IMR-90 (cell line): ENCODE data around the gene TMEM17. TPM values are rescaled to one million over a fixed set of nuclear protein-coding genes. Genes with fewer than 3 reads are reported as not detected.

Experiments
- ATAC-seq: fragments of 200-7000 bp; cut with Tn5 transposase; 2 replicates; pipeline ENCODE4 v1.9.1; 2020; ENCODE audit warnings: low read depth, mild to moderate bottlenecking, moderate library complexity
- BruUV-seq: library from RNA; stranded (reverse); fragments of 400-500 nt; replicated peaks from 2 replicates; lab custom pipeline; 2021; lab: Mats Ljungman, UMichigan
- CTCF ChIA-PET: fragments of 300-600 bp; formaldehyde crosslinking; extraction: SDS; loops from one replicate; lab custom pipeline; 2021; ENCODE audit warnings: antibody characterized with exemption; lab: Yijun Ruan, JAX
- POLR2A ChIA-PET: fragments of 300-600 bp; sonication (Branson Sonifier 250); formaldehyde crosslinking; loops from one replicate; lab custom pipeline; 2022; ENCODE audit warnings: antibody characterized with exemption; ENCODE audit not compliant: unreplicated experiment; lab: Charles Lee
- DNase-seq: peaks from one replicate; pipeline ENCODE4 v3.0.0; 2013
- H2AFZ ChIP-seq: replicated peaks from 2 replicates; pipeline ENCODE3; 2013; ENCODE audit warnings: low read length, mild to moderate bottlenecking; ENCODE audit not compliant: poor library complexity
- H2AK5ac ChIP-seq: 2 replicates; pipeline ENCODE4 v1.6.1; 2013; ENCODE audit warnings: low read depth, low read length, inconsistent platforms
- H2AK9ac ChIP-seq: replicated peaks from 2 replicates; pipeline ENCODE3; 2013; ENCODE audit warnings: mild to moderate bottlenecking, low read depth, low read length, moderate library complexity; ENCODE audit not compliant: poor library complexity
- H2BK120ac ChIP-seq: 2 replicates; pipeline ENCODE4 v1.6.1; 2013; ENCODE audit warnings: low read depth, low read length, inconsistent platforms
- H2BK15ac ChIP-seq: 3 replicates; pipeline ENCODE4 v1.6.1; 2013; ENCODE audit warnings: low read depth, low read length, inconsistent platforms
- H2BK20ac ChIP-seq: 2 replicates; pipeline ENCODE4 v1.6.1; 2013; ENCODE audit warnings: low read depth, mild to moderate bottlenecking, inconsistent platforms, low read length, moderate library complexity
- H2BK5ac ChIP-seq: 2 replicates; pipeline ENCODE4 v1.6.1; 2013; ENCODE audit warnings: mild to moderate bottlenecking, low read depth, low read length, inconsistent platforms; ENCODE audit not compliant: poor library complexity, severe bottlenecking
- H3K14ac ChIP-seq: replicated peaks from 2 replicates; pipeline ENCODE4 v1.6.1; 2013; ENCODE audit warnings: low read depth, low read length, inconsistent platforms
- H3K18ac ChIP-seq: 2 replicates; pipeline ENCODE4 v1.6.1; 2013; ENCODE audit warnings: low read depth, low read length, control low read depth
- H3K23ac ChIP-seq: 2 replicates; pipeline ENCODE4 v1.6.1; 2013; ENCODE audit warnings: low read depth, low read length, inconsistent platforms
- H3K27ac ChIP-seq: 2 replicates; pipeline ENCODE4 v1.5.1; 2013; ENCODE audit warnings: mild to moderate bottlenecking, control low read depth, low read length; ENCODE audit not compliant: insufficient read depth
- H3K27me3 ChIP-seq: 2 replicates; pipeline ENCODE4 v1.6.1; 2013; ENCODE audit warnings: low read length; ENCODE audit not compliant: control insufficient read depth, insufficient read depth
- H3K36me3 ChIP-seq: 2 replicates; pipeline ENCODE4 v1.6.1; 2013; ENCODE audit warnings: low read length, mixed read lengths; ENCODE audit not compliant: control insufficient read depth, insufficient read depth
- H3K4ac ChIP-seq: 2 replicates; pipeline ENCODE4 v1.6.1; 2013; ENCODE audit warnings: low read depth, low read length, inconsistent platforms
- H3K4me1 ChIP-seq: 2 replicates; pipeline ENCODE4 v1.6.1; 2013; ENCODE audit warnings: low read length, mixed read lengths; ENCODE audit not compliant: control insufficient read depth, insufficient read depth
- H3K4me2 ChIP-seq: 2 replicates; pipeline ENCODE4 v1.6.1; 2013; ENCODE audit warnings: low read depth, mild to moderate bottlenecking, control low read depth, low read length, moderate library complexity
- H3K4me3 ChIP-seq: 2 replicates; pipeline ENCODE4 v1.5.1; 2013; ENCODE audit warnings: low read depth, mild to moderate bottlenecking, control low read depth, low read length, moderate library complexity; ENCODE audit not compliant: insufficient read depth
- H3K56ac ChIP-seq: 2 replicates; pipeline ENCODE4 v1.6.1; 2013; ENCODE audit warnings: low read length, inconsistent platforms; ENCODE audit not compliant: insufficient read depth; ENCODE audit errors: extremely low read depth
- H3K79me1 ChIP-seq, 2 experiments: 2 replicates each; pipeline ENCODE4 v1.6.1; 2013; ENCODE audit warnings: low read length in 2 of 2, inconsistent platforms in 1 of 2, low read depth in 1 of 2
- H3K9ac ChIP-seq: 2 replicates; pipeline ENCODE4 v1.6.1; 2013; ENCODE audit warnings: low read depth, low read length, control low read depth
- H3K9me1 ChIP-seq: 2 replicates; pipeline ENCODE4 v1.6.1; 2013; ENCODE audit warnings: low read length, inconsistent platforms; ENCODE audit not compliant: insufficient read depth
- H3K9me3 ChIP-seq: 2 replicates; pipeline ENCODE4 v1.6.1; 2013; ENCODE audit warnings: low read length; ENCODE audit not compliant: control insufficient read depth, insufficient read depth
- H4K20me1 ChIP-seq: 2 replicates; pipeline ENCODE4 v1.6.1; 2013; ENCODE audit warnings: low read length, inconsistent platforms; ENCODE audit not compliant: insufficient read depth
- H4K5ac ChIP-seq: 2 replicates; pipeline ENCODE4 v1.6.1; 2013; ENCODE audit warnings: mild to moderate bottlenecking, low read depth, low read length, control low read depth
- H4K8ac ChIP-seq, 2 experiments: 2 replicates each; pipeline ENCODE4 v1.6.1; 2013; ENCODE audit warnings: low read depth in 2 of 2, low read length in 2 of 2, control low read depth in 1 of 2, inconsistent platforms in 1 of 2
- H4K91ac ChIP-seq: 2 replicates; pipeline ENCODE4 v1.6.1; 2013; ENCODE audit warnings: low read depth, low read length, inconsistent platforms; ENCODE audit not compliant: insufficient read depth
- CHD1 ChIP-seq: IDR thresholded peaks from 2 replicates; pipeline ENCODE4 v1.6.1; 2012; ENCODE audit warnings: low read depth, low read length, improper control_type of control experiment
- CTCF ChIP-seq: conservative IDR thresholded peaks from 2 replicates; pipeline ENCODE4 v1.5.1; 2012; ENCODE audit warnings: mild to moderate bottlenecking, low read depth, low read length, improper control_type of control experiment
- MAFK ChIP-seq: IDR thresholded peaks from 2 replicates; pipeline ENCODE4 v1.6.1; 2012; ENCODE audit warnings: low read depth, low read length, improper control_type of control experiment
- MAZ ChIP-seq: IDR thresholded peaks from 2 replicates; pipeline ENCODE4 v1.6.1; 2012; ENCODE audit warnings: low read depth, mild to moderate bottlenecking, low read length, improper control_type of control experiment, moderate library complexity, borderline replicate concordance
- WGBS, 2 experiments: methylation state at CpG; one replicate each; pipeline versions ENCODE4 v1.1.5 to v1.1.7; 2013; ENCODE audit warnings: missing lambda C conversion rate in 2 of 2; ENCODE audit not compliant: insufficient read length in 1 of 2; ENCODE audit errors: extremely low coverage in 2 of 2; 5-methylcytosine and 5-hydroxymethylcytosine counted together
- dilution Hi-C: fragments of 300-500 bp; cut with HindIII; formaldehyde crosslinking; loops from one replicate; pipeline ENCODE4 v1.14.3; 2018; ENCODE audit warnings: low sequenced_read_pairs; ENCODE audit not compliant: unreplicated experiment
- in situ Hi-C: fragments of 300-500 bp; cut with MboI; formaldehyde crosslinking; loops from 3 replicates; pipeline ENCODE4 v1.14.3; 2019; ENCODE audit warnings: low sequenced_read_pairs, inconsistent platforms, mixed read lengths
- intact Hi-C: fragments of 100-400 bp; cut with micrococcal nuclease; formaldehyde crosslinking; loops from 2 replicates; pipeline ENCODE4 v1.10.0; 2022
- polyA plus RNA-seq, 3 experiments: library from polyadenylated mRNA; depleted of rRNA; stranded (reverse); fragments of >200 nt; gene quantifications; 2 replicates each; pipeline ENCODE4 v1.2.3, GENCODE V29; 2012; ENCODE audit warnings: low replicate concordance in 1 of 3
- total RNA-seq: library from RNA; depleted of rRNA; stranded (reverse); fragments of >200 nt; gene quantifications from 2 replicates; pipeline ENCODE4 v1.2.3, GENCODE V29; 2012
- TF ChIP-seq, protein P1 (sequence below): fragments of 150-350 bp; IDR thresholded peaks from 2 replicates; pipeline ENCODE4 v1.6.1; 2016; ENCODE audit warnings: low read depth, mild to moderate bottlenecking, low read length, moderate library complexity, borderline replicate concordance

The TMEM17 gene
- total and polyA plus RNA-seq, 2 of the 4 experiments (the other 2 are of a cell fraction), result 1.3 to 1.8 TPM

GRCh38 chr2:62486439-62486765, 19.6 kb downstream of the TMEM17 start:
- Histone ChIP-seq H2BK5ac (no peak overlapping the region), H3K14ac (peak overlapping the region; percentile 0; the same call in 1 of the 2 replicates), H4K20me1 (no peaks in the 10 kb centered on the region), H2BK15ac (no peak overlapping the region), H3K18ac (0 out of 2 replicates have a peak overlapping the region, but pooled peaks have one; percentile 14), H2BK20ac (no peak overlapping the region), H3K9me3 (no peaks in the 10 kb centered on the region), H3K4me1 (peaks cover 8% of the 10 kb centered on the region), H3K36me3 (no peaks in the 10 kb centered on the region), H2AK5ac (no peak overlapping the region), H3K4me2 (no peak overlapping the region), H2AFZ (no peak overlapping the region), H3K56ac (no peak overlapping the region), H2AK9ac (no peak overlapping the region), H3K4me3 (no peak overlapping the region), H4K91ac (no peak overlapping the region), H3K23ac (no peak overlapping the region), H3K4ac (no peak overlapping the region), H4K8ac (no peak overlapping the region), H3K79me1 (no peaks in the 10 kb centered on the region), H3K27me3 (no peaks in the 10 kb centered on the region), H3K27ac (peak overlapping the region; percentile 2; the same call in 1 of the 2 replicates), H4K5ac (no peak overlapping the region), H2BK120ac (no peak overlapping the region), H3K9ac (no peak overlapping the region), H3K9me1 (no peaks in the 10 kb centered on the region)
- DNase-seq, result no peak
- in situ Hi-C loops (no loop called here), dilution Hi-C loops (no loop called here), intact Hi-C loops (no loop called here)
- no peak for TF ChIP-seq CHD1
- TF ChIP-seq, protein P1, sequence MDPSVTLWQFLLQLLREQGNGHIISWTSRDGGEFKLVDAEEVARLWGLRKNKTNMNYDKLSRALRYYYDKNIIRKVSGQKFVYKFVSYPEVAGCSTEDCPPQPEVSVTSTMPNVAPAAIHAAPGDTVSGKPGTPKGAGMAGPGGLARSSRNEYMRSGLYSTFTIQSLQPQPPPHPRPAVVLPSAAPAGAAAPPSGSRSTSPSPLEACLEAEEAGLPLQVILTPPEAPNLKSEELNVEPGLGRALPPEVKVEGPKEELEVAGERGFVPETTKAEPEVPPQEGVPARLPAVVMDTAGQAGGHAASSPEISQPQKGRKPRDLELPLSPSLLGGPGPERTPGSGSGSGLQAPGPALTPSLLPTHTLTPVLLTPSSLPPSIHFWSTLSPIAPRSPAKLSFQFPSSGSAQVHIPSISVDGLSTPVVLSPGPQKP, result no peak
- TF ChIP-seq MAZ, result no peak
- no peak for TF ChIP-seq CTCF
- TF ChIP-seq MAFK, result no peak
- no CpG with 5 or more reads among the region's 1 CpG for WGBS, 2 experiments
- no peak for ATAC-seq
- BruUV-seq, result no TSS peak
- POLR2A ChIA-PET, result no interaction called here
- CTCF ChIA-PET, result no interaction called here
